T-helper 22 cell (primary cell): Measurements from ENCODE around the gene COL5A1.
"Not testable (repeated sequence)": the region's sequence is repeated elsewhere in the genome, so short reads cannot be mapped to it uniquely, and the experiment has no call there.

Experiments used
- DNase-seq: peaks from one replicate; pipeline ENCODE4 v3.0.0-alpha.2; 2020; ENCODE audit warnings: low read depth

COL5A1 gene

GRCh38 chr9:134707731-134708671 is 66.4 kb downstream of the COL5A1 start:
- no peak for DNase-seq

- DNase-seq, result no peak
These were observed 67.1 kb downstream of the COL5A1 start for GRCh38 chr9:134708672-134709038.

DNA sequence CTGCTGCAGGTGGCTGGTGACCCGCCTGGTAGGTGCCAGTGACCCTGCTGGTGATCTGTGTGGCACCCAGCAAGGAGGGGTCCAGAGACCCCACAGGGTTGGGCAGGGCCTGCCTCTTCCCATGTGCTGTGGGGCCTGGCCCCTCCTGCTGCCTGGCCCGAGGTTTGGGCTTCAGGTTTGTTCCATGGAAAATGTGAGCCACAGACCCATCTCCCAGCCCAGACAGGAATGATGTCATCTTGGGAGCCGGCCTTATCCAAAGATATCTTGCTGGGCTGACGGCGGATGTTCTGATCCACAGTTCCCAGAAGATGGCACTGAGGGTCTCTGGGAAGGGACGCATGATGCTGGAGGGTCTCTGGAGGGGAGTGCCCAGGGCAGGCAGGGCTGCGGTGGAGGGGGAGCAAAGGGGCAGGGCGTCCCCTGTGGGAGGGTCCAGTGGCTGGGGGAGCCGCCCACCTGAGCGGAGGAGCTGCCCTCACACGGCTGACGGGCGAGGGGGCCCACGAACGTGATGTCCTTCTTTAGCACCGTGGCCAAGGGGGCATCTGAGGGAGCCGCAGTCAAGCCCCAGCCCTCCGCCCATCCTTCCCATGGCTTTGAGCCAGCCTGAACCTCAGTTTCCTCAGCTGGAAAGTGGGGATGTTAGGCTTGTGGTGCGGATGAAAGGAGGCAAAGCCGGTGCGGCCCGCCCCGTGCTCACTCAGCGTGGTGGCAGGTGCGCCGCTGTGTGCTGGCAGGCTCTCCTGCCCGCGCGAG is 68.1 kb downstream of the COL5A1 start:
- DNase-seq, result no peak

DNA sequence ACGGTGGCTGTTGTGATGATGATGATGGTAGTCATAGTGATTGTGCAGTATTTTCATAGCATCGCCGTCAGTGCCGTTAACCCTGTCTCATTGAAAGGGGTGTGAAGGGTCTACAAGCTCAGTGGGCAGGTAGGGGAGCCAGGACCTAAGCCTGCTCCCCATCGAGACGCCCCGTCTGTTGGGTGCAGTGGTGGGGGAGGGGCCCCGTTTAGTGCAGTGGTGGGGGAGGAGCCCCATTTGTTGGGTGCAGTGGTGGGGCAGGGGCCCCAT is 68.6 kb downstream of the COL5A1 start:
- no peak for DNase-seq

GRCh38 chr9:134710901-134711300 is 69.3 kb downstream of the COL5A1 start:
- no peak for DNase-seq

GRCh38 chr9:134712243-134712642 is 70.6 kb downstream of the COL5A1 start:
- DNase-seq, result no peak

GRCh38 chr9:134712926-134713325 is 71.3 kb downstream of the COL5A1 start:
- no peak for DNase-seq

DNA sequence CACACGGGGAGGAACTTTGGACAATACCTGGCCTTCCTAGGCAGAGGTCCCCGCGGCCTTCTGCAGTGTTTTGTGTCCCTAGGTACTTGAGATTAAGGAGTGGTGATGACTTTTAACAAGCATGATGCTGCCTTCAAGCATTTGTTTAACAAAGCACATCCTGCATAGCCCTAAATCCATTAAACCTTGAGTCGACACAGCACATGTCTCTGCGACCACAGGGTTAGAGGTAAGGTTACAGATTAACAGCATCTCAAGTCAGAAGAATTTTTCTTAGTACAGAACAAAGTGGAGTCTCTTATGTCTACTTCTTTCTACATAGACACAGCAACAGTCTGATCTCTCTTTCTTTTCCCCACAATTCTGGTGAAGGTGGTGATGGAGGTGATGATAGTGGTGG is 73.9 kb downstream of the COL5A1 start:
- not testable (repeated sequence) for DNase-seq

GRCh38 chr9:134716067-134716466 is 74.5 kb downstream of the COL5A1 start:
- DNase-seq, result no peak

GRCh38 chr9:134717056-134717455 is 75.5 kb downstream of the COL5A1 start:
- no peak for DNase-seq

GRCh38 chr9:134717924-134718645 is 76.5 kb downstream of the COL5A1 start:
- no peak for DNase-seq

- DNase-seq, result no peak
These were observed 77.7 kb downstream of the COL5A1 start for GRCh38 chr9:134719331-134719730.

GRCh38 chr9:134720136-134720753 is 78.6 kb downstream of the COL5A1 start:
- no peak for DNase-seq

- DNase-seq, result no peak
These were observed 79.2 kb downstream of the COL5A1 start for GRCh38 chr9:134720796-134721195.

DNA sequence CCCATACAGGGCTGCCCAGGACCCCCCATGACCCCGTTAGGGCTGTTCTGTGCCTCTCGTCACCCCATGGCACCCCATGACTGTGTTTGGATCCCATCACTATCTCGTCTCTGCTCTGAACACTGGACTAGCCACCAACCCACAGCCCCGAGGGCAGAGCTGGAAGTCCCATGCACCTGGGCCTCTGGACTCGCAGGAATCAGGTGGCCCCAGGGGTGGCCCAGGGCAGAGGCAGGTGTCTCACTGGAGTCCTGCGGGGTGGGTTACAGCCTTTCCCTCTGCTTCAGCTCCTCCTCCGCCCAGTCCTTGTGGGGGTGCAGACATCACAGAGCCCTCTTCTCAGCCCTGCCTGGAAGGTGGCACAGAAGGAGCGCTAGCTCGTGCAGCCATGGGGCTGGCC is 79.7 kb downstream of the COL5A1 start:
- DNase-seq, result no peak

DNA sequence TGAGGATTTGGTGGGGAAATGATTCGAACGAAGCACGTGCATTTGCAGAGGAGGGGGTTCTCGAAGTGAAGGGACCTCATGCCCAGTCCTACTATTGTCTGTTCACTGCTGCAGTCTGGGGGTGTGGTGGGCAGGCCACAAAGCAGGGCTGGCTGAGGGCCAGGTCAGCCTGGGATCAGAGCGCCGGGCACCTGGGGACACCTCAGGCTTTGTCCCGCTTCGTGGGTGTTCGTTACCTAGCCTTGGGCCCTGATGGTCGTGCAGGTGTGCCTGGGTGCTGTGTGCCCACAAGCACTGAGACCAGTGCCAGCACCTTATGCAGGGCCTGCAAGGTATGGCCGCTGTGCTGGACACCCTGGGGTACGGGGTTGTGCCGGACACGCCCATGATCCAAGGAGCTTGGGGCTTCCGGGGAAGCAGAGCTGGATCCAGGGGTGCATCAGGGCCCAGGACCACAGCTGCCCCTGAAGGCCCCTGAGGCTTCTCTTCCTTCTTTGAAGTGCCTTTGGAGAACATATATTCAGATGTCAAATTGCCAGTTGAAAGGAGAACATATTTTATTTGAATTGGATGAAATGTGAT is 80.6 kb downstream of the COL5A1 start:
- DNase-seq, result no peak

DNA sequence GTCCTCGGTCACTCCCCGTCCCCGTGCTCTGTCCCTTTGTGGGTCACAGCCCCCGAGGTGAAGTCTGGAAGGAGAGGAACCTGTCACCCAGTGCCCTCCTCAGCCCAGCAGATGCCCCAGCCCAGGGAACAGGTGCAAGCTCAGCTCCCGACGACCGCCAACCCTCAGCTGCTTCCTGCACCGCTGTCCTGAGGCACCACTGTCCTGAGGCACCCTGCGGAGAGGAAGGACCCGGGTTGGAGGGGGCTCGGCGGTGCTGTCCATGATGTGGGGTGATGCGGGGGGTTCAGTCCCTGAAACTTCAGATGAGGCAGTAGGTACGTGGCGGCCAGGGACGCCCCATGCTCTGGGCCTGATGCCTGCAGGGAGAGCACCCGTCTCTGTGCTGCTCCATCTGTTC is 81.4 kb downstream of the COL5A1 start:
- DNase-seq, result no peak

GRCh38 chr9:134723491-134724190 is 82.0 kb downstream of the COL5A1 start:
- no peak for DNase-seq

DNA sequence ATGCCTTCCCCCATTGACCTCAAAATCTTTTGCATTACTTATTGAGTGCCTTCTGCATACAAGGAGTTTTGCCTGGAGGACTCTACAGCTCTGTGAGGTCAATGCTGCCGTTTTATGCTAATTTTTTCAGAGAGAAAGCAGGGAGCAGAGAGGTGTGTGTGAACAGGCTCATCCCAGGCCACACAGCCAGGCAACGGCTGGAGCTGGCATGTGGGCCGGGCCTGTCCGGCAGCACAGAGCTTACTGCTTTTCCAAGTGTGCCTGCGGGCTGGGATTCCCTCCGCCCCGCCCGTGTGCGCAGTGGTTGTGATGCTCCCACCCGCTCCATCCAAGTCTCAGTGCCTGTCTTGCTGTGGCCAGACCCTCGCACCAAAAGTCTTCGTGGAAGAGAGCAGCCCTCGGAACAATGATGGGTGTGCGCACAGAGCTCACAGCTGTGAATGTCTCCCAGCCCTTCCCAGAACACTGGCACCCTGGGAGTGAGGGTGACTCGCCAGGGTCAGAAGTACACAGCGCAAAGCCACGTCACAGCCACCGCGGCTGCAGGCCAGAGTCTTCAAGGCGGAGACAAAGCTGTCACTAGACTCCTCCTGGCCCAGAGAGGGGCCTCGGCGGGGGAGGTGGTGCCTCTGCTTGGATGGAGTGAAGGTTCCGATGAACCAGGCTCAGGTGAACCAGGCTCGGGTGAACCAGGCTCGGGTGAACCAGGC is 82.8 kb downstream of the COL5A1 start:
- no peak for DNase-seq

GRCh38 chr9:134724912-134725604 is 83.5 kb downstream of the COL5A1 start:
- no peak for DNase-seq
